Right atrium auricular region (tissue), 2 donors: ENCODE measurements around the gene TACC3. TPM values are rescaled to one million over a fixed set of nuclear protein-coding genes. Genes with fewer than 3 reads are reported as not detected.
A peak's percentile ranks its signal among the peaks of the same experiment; 100 is the strongest.

Experiments used
- DNase-seq: peaks from one replicate; pipeline ENCODE4 v3.0.0-alpha.2; 2019; ENCODE audit warnings: low spot score
- H3K27ac ChIP-seq, 2 donors: fragments of 200-600 bp; sonication (generic); 1 replicate in 1 of 2; 2 replicates in 1 of 2; pipeline ENCODE4 v1.5.1; 2016 to 2019
- H3K27me3 ChIP-seq, 2 donors: fragments of 200-600 bp; sonication (generic); one replicate each; pipeline versions ENCODE4 v1.5.1 to v1.6.0; 2017 to 2019
- H3K36me3 ChIP-seq: fragments of 200-600 bp; sonication (generic); one replicate; pipeline ENCODE4 v1.5.1; 2016
- H3K4me1 ChIP-seq, 2 donors: fragments of 200-600 bp; sonication (generic); one replicate each; pipeline versions ENCODE4 v1.5.1 to v1.6.0; 2017 to 2019
- H3K4me3 ChIP-seq, 2 donors: fragments of 200-600 bp; sonication (generic); 1 replicate in 1 of 2; 2 replicates in 1 of 2; pipeline ENCODE4 v1.5.1; 2017 to 2019; ENCODE audit warnings: mild to moderate bottlenecking in 1 of 2, moderate library complexity in 1 of 2
- H3K9me3 ChIP-seq, 2 donors: fragments of 200-600 bp; sonication (generic); one replicate each; pipeline ENCODE4 v1.5.1; 2019
- CTCF ChIP-seq, 2 donors: fragments of 200-600 bp; sonication (generic); IDR thresholded peaks; one replicate each; pipeline ENCODE4 v1.5.1; 2019; ENCODE audit warnings: antibody characterized with exemption in 2 of 2
- total RNA-seq, 2 donors: library from RNA; depleted of rRNA; stranded (reverse); fragments of >200 nt; gene quantifications; one replicate each; pipeline ENCODE4 v1.1.0, GENCODE V29; 2016

TACC3 gene
- total RNA-seq, 2 donors from 2014 or later = 3.7 to 5.3 TPM

- Histone ChIP-seq H3K27me3 (no peaks in the 10 kb centered on the region), H3K36me3 (no peaks in the 10 kb centered on the region), H3K4me3 (peak overlapping the region; percentile 44 to 58), H3K9me3 (no peaks in the 10 kb centered on the region), H3K27ac (no peak overlapping the region), H3K4me1 (peaks cover 0 to 22% of the 10 kb centered on the region in 2 donors)
- no peak for DNase-seq
- peak in 1 of 2 donors; percentile 32 for TF ChIP-seq CTCF (IDR thresholded peaks at IDR 0.05)
These were observed 46.5 kb downstream of the TACC3 start for GRCh38 chr4:1767770-1768366.

- H3K4me3 ChIP-seq = no peak overlapping the region
- no peaks in the 10 kb centered on the region for H3K27me3 ChIP-seq
- TF ChIP-seq CTCF (IDR thresholded peaks at IDR 0.05) = no peak
- H3K27ac ChIP-seq = no peak overlapping the region
- H3K4me1 ChIP-seq = peaks cover 0 to 16% of the 10 kb centered on the region in 2 donors
- no peaks in the 10 kb centered on the region for H3K36me3 ChIP-seq
- no peaks in the 10 kb centered on the region for H3K9me3 ChIP-seq
- no peak for DNase-seq
These were observed 47.2 kb downstream of the TACC3 start for GRCh38 chr4:1768367-1769034.

GRCh38 chr4:1769692-1770091 lies 48.4 kb downstream of the TACC3 start:
- no peak for TF ChIP-seq CTCF (IDR thresholded peaks at IDR 0.05)
- Histone ChIP-seq H3K4me3 (no peak overlapping the region), H3K27ac (no peak overlapping the region), H3K36me3 (no peaks in the 10 kb centered on the region), H3K9me3 (no peaks in the 10 kb centered on the region), H3K4me1 (peaks cover 0 to 9% of the 10 kb centered on the region in 2 donors), H3K27me3 (no peaks in the 10 kb centered on the region)
- DNase-seq = no peak

GRCh38 chr4:1770245-1770644 lies 48.9 kb downstream of the TACC3 start:
- Histone ChIP-seq H3K36me3 (no peaks in the 10 kb centered on the region), H3K27me3 (no peaks in the 10 kb centered on the region), H3K9me3 (no peaks in the 10 kb centered on the region), H3K4me1 (peaks cover 0 to 9% of the 10 kb centered on the region in 2 donors), H3K4me3 (no peak overlapping the region), H3K27ac (no peak overlapping the region)
- no peak for DNase-seq
- TF ChIP-seq CTCF (IDR thresholded peaks at IDR 0.05) = no peak

- Histone ChIP-seq H3K27me3 (no peaks in the 10 kb centered on the region), H3K27ac (no peak overlapping the region)
- DNase-seq = no peak
These were observed 49.5 kb downstream of the TACC3 start for GRCh38 chr4:1770791-1771231.

More at GRCh38 chr4:1770791-1771231, 49.5 kb downstream of the TACC3 start:
- Histone ChIP-seq H3K36me3 (no peaks in the 10 kb centered on the region), H3K4me1 (peaks cover 0 to 9% of the 10 kb centered on the region in 2 donors), H3K9me3 (no peaks in the 10 kb centered on the region), H3K4me3 (no peak overlapping the region)
- no peak for TF ChIP-seq CTCF (IDR thresholded peaks at IDR 0.05)
